GM19193 (cell line): ENCODE data around the gene B9D2.
A peak's percentile ranks its signal among the peaks of the same experiment; 100 is the strongest.

Experiments used
- POLR2A ChIP-seq: IDR thresholded peaks from 4 replicates; pipeline ENCODE4 v1.6.1; 2011; ENCODE audit not compliant: insufficient read depth, insufficient read length; ENCODE audit errors: extremely low read depth

Gene B9D2

DNA sequence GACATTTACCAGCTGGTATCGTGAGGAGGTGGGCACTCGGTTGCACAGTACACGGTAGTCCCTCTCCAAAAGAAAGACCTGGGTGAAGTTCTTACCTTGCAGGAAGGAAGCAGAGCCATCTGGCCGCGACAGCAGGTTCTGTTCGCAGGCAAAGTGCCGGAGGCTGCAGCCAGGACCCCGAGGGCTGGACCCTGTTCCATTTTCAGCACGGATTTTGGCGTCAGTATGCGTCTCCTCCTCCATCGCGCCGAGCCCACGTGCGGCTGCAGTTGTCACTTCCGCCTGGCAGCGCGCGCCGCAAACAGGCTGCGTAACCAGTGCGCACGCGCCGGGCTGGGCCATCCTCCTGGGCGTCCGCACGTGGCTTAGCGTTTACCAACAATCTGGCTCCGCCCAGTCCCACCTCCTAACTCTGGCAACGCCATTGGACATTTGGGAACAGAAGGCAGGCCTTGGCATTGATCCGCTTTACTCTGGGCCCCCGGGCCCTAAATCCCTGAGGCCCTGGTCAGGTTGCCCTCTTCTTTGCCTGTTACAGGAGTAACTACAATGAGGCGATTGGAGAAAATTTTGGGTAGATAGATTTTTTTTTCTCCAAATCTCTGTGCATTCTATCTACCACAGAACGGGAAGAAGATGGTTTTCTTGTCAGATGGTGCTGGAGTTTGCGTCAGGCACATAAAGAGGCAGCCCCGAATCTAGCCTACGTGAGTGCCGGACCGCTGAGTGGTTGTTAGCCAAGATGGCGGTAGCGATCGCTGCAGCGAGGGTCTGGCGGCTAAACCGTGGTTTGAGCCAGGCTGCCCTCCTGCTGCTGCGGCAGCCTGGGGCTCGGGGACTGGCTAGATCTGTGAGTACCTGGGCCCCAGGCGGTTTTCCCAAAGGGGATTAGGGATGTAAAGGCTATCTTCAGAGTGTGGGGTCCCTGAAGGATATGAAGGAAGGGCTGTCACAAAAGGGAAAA is 33.4 kb upstream of the B9D2 start, which contains the start of the genes BCKDHA and EXOSC5:
Gene BCKDHA (plus strand): TSS at position 733 of the 964 bp plus-strand sequence. CDS start 10 bp downstream, at position 743.
Gene EXOSC5 (minus strand): TSS at position 274 of the 964 bp plus-strand sequence. CDS start 31 bp downstream, at position 243.
- peak; percentile 68 for TF ChIP-seq POLR2A

- TF ChIP-seq POLR2A: no peak
These were observed 31.4 kb upstream of the B9D2 start for GRCh38 chr19:41395355-41395754.

- TF ChIP-seq POLR2A: no peak
These were observed 28.8 kb upstream of the B9D2 start for GRCh38 chr19:41392775-41393174.

DNA sequence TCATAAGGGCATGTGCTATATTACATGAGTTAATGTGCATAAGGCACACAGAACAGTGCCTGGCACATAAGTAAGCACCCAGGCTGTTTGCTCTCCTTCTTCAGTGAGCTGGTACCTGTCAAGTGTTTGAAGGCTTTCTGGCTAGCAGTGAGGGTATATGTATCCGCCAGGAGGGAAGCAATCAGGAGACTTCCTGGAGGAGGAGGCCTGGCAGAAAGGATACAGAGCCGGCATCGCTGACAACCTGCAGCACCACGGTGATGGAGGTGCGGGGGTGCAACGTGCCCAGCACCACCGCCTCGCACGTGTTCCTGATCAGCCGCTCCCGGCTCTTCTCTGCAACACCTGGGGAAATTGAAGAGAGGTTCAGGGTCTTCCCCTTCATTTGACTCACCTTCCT is 27.7 kb upstream of the B9D2 start:
- TF ChIP-seq POLR2A: no peak

DNA sequence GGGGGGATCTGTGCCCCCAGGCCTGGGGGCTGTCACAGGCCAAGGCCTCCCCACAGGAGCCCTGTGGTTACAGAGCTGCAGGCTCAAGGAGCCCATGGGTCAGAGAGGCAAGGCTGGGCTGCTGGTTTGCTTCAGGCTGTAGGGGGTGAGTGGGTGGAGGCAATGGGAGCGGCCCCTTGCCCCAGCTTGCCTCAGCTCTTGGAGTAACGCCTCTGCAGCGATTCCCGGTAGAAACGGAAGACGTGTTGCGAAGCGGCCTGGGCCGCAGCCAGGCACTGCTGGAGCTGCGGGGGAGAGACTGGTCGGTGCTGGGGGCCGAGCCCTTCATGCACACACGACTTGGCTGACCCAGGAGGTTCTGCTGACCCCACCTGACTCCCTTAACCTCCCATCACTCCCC is 22.5 kb upstream of the B9D2 start:
- TF ChIP-seq POLR2A: no peak

- TF ChIP-seq POLR2A: no peak
These were observed 20.4 kb upstream of the B9D2 start for GRCh38 chr19:41384351-41384750.

DNA sequence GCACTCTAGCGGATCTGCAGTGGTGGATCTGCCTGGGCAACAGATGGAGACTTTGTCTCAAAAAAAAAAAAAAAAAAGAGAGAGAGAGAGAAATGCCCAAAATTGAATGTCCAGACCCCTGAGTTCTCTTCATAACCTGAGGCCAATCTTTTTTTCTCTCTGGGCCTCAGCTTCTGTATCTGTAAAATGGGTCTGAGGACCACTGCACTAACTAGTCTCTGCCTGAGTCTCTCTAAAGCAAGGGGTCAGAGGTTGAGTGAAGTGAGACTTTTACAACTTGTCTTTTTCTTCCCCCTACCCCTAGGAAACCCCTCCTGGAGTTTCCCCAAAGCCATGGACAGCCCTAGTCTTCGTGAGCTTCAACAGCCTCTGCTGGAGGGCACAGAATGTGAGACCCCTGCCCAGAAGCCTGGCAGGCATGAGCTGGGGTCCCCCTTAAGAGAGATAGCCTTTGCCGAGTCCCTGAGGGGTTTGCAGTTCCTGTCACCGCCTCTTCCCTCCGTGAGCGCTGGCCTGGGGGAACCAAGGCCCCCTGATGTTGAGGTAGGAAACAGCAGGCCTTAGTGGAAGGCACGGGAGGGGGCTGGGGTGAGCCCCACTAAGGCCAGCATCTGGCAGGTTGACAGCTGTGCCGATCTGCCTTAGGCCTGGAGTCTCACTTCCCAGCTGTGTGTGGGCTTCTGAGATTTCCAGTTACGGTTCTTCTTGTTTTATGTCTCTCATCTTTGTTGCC is 14.2 kb upstream of the B9D2 start:
- TF ChIP-seq POLR2A: no peak

GRCh38 chr19:41376998-41377365 is 13.0 kb upstream of the B9D2 start:
- TF ChIP-seq POLR2A: no peak

DNA sequence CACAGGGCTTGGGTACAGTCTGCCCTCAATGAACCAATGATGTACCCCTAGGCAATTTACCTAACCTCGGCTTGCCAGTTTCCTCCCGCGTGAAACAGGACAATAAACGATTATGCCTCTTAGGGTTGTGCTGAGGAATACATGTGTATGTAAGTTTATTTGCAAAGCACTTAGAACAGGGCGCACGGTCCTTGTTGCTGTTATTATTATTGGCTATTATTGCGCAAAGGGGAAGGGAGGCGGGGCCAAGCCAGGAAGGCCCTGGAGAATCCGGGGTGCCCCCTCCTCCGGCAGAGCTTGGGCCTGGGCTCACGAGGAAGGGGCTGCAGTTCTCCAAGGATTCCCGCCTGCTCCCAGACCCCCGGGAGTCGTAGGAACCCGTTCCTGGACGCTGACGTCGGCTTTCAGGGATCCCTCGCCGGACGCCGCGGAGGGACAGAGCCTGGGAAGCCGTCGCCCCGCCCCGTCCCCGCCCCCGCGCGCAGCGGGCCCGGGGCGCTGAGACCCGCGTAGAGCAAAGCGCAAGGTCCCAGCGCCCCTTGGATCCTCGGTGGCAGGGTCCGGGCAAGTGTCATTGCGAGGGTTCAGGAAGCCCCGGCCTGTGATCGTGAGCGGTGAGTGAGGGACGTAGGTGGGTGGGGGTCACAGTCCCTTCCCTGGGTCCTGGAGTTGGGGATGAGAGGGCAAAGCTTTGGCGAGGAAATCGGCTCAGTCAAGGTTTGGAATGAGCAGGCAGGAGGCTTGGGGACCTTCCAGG is 12.5 kb upstream of the B9D2 start, which contains the start of gene TMEM91:
Gene TMEM91 (plus strand): TSS at position 293 of the 757 bp plus-strand sequence. CDS start 1,777 bp downstream, outside the sequence.
- peak; percentile 7 for TF ChIP-seq POLR2A

GRCh38 chr19:41373993-41374392 is 10.0 kb upstream of the B9D2 start:
- no peak for TF ChIP-seq POLR2A

DNA sequence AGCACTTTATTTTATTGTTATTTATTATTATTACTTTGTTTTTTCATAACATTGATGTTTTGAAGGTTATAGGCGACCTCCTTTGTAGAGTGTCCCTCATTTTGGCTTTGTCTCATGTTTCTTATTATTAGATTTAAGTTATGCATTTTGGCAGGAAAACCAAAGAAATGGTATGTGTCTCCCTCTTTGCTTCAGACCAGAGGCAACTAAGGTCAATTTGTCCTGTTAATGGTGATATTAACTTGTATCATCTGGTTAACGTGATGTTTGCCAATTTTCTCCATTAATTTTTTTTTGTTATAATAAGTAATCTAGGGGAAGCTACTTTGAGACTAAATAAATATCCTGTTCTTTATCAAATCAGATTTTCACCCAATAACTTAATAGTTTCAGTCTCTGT is 8.6 kb upstream of the B9D2 start:
- TF ChIP-seq POLR2A: no peak

- TF ChIP-seq POLR2A: no peak
These were observed 7.6 kb upstream of the B9D2 start for GRCh38 chr19:41371541-41371940.

GRCh38 chr19:41369769-41370168 is 5.8 kb upstream of the B9D2 start:
- no peak for TF ChIP-seq POLR2A

GRCh38 chr19:41367848-41368301 is 3.9 kb upstream of the B9D2 start:
- no peak for TF ChIP-seq POLR2A

DNA sequence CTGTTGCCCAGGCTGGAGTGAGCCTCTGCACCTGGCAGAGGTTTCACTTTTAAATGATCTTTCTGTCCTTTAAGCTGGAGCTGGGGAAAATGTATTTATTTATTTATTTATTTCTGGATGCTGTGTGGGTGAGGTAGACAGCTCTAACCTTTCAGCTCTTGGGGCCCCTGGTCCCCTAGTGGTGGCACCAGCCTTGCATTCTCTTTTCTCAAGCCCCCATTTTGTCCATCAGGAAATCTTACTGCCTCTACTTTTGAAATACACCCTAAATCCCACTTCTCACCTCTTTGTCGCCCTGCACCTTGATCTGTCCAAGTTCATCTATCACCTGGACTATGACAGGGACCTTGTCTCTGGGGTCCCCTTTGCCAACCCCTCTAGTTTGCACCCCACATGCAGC is 2.1 kb upstream of the B9D2 start:
- no peak for TF ChIP-seq POLR2A
